K562 (cell line): ENCODE results near the gene CPPED1. TPM values are rescaled to one million over a fixed set of nuclear protein-coding genes. Genes with fewer than 3 reads are reported as not detected.

Experiments
- CBFA2T2 ChIP-seq: fragments of 450-650 bp; conservative IDR thresholded peaks from 2 replicates; pipeline ENCODE4 v1.6.1; 2017; ENCODE audit warnings: mild to moderate bottlenecking
- CBX8 ChIP-seq: fragments of 200-600 bp; sonication (generic); IDR thresholded peaks from 2 replicates; pipeline ENCODE4 v1.6.1; 2012; ENCODE audit warnings: borderline replicate concordance, mixed run types, low read depth, mild to moderate bottlenecking, moderate library complexity, mixed read lengths, low read length, control low read depth, inconsistent platforms; ENCODE audit not compliant: poor library complexity, severe bottlenecking; ENCODE audit errors: extremely low read depth
- CHD1 ChIP-seq: fragments of 200-600 bp; sonication (generic); IDR thresholded peaks from one replicate; pipeline ENCODE4 v1.6.1; 2012; ENCODE audit warnings: mild to moderate bottlenecking, moderate library complexity, low read length, inconsistent platforms
- GTF2E2 ChIP-seq: fragments of 200-800 bp; sonication (Bioruptor generic); IDR thresholded peaks from 2 replicates; pipeline ENCODE4 v1.6.1; 2016; ENCODE audit warnings: missing genetic modification characterization, missing compliant biosample characterization
- ILF3 ChIP-seq: fragments of 450-650 bp; IDR thresholded peaks from 2 replicates; pipeline ENCODE4 v1.6.1; 2018; ENCODE audit warnings: antibody characterized with exemption, mild to moderate bottlenecking, moderate library complexity, borderline replicate concordance
- KDM1A ChIP-seq, 2 experiments: fragments of 450-650 bp; IDR thresholded peaks; 2 replicates each; pipeline ENCODE4 v1.6.1; 2016; ENCODE audit warnings: mild to moderate bottlenecking in 2 of 2
- MED1 ChIP-seq: sonication (generic); formaldehyde crosslinking; IDR thresholded peaks from 2 replicates; pipeline ENCODE4 v1.8.1; 2023; ENCODE audit warnings: missing genetic modification reagents, borderline replicate concordance
- MEIS2 ChIP-seq: fragments of 450-650 bp; IDR thresholded peaks from 2 replicates; pipeline ENCODE4 v1.6.1; 2014; ENCODE audit warnings: mild to moderate bottlenecking; ENCODE audit not compliant: partially characterized antibody
- MYC ChIP-seq, 2 experiments: fragments of 250-450 bp in 1 of 2; sonication (Bioruptor Pico) in 1 of 2; IDR thresholded peaks; 2 replicates each; pipeline versions ENCODE4 v1.5.1 to v1.6.1; 2012 to 2021; ENCODE audit warnings: low read depth in 2 of 2, borderline replicate concordance in 1 of 2, improper control_type of control experiment in 1 of 2, low read length in 1 of 2, mild to moderate bottlenecking in 1 of 2, moderate library complexity in 1 of 2
- NCOA4 ChIP-seq: fragments of 450-650 bp; IDR thresholded peaks from 2 replicates; pipeline ENCODE4 v1.6.1; 2018; ENCODE audit warnings: mild to moderate bottlenecking; ENCODE audit not compliant: partially characterized antibody
- NCOA6 ChIP-seq: fragments of 450-650 bp; IDR thresholded peaks from 2 replicates; pipeline ENCODE4 v1.6.1; 2017; ENCODE audit warnings: mild to moderate bottlenecking
- PYGO2 ChIP-seq: fragments of 450-650 bp; IDR thresholded peaks from 2 replicates; pipeline ENCODE4 v1.6.1; 2016; ENCODE audit warnings: mild to moderate bottlenecking, missing genetic modification characterization, moderate library complexity, missing compliant biosample characterization
- SAFB ChIP-seq: fragments of 200-400 bp; formaldehyde crosslinking; IDR thresholded peaks from 2 replicates; pipeline ENCODE4 v1.6.1; 2017; ENCODE audit warnings: low read depth, low read length, borderline replicate concordance
- SMARCE1 ChIP-seq: fragments of 450-650 bp; IDR thresholded peaks from 2 replicates; pipeline ENCODE4 v1.7.1; 2016; ENCODE audit warnings: mild to moderate bottlenecking
- SRSF9 ChIP-seq: fragments of 200-400 bp; formaldehyde crosslinking; IDR thresholded peaks from 2 replicates; pipeline ENCODE4 v1.6.1; 2017; ENCODE audit warnings: low read depth, low read length, borderline replicate concordance
- TRIM24 ChIP-seq, 2 experiments: fragments of 450-650 bp; IDR thresholded peaks; 2 replicates each; pipeline ENCODE4 v1.6.1; 2016
- ZNF232 ChIP-seq: sonication (generic); formaldehyde crosslinking; IDR thresholded peaks from 2 replicates; pipeline ENCODE4 v1.8.0; 2022; ENCODE audit warnings: mild to moderate bottlenecking, missing genetic modification reagents
- ZNF263 ChIP-seq: sonication (generic); formaldehyde crosslinking; IDR thresholded peaks from 2 replicates; pipeline ENCODE4 v1.8.0; 2022; ENCODE audit warnings: mild to moderate bottlenecking, missing genetic modification reagents, borderline replicate concordance
- ZNF584 ChIP-seq: fragments of 200-800 bp; sonication (Bioruptor generic); IDR thresholded peaks from 2 replicates; pipeline ENCODE4 v1.6.1; 2016; ENCODE audit warnings: low read depth, mild to moderate bottlenecking, missing genetic modification characterization, missing compliant biosample characterization
- ZNF79 ChIP-seq: fragments of 250-450 bp; sonication (Bioruptor Pico); IDR thresholded peaks from 2 replicates; pipeline ENCODE4 v1.4.0; 2020; ENCODE audit warnings: low read depth, mild to moderate bottlenecking, moderate library complexity
- polyA plus RNA-seq, 8 experiments: library from polyadenylated mRNA; depleted of rRNA in 4 of 8; stranded (reverse) in 5 of 8; unstranded in 3 of 8; fragments of >200 nt; fragmentation: Nextera tagmentation in 2 of 8; fragmentation: Illumina TruSeq in 1 of 8; extraction: Ambion mirVana in 2 of 8; extraction: Trizol in 1 of 8; gene quantifications; 2 replicates each; pipeline versions ENCODE4 v1.2.1 to v1.2.3, GENCODE V29; 2011 to 2014; ENCODE audit warnings: inconsistent platforms in 1 of 8, missing spikeins in 1 of 8
- total RNA-seq, 7 experiments: library from RNA; depleted of rRNA in 6 of 7; stranded (reverse); fragments of >200 nt in 6 of 7; fragmentation: Illumina TruSeq in 2 of 7; extraction: Trizol in 2 of 7; gene quantifications; 2 replicates each; pipeline versions ENCODE4 v1.2.1 to v1.2.3, GENCODE V29; 2011 to 2021; ENCODE audit warnings: low replicate concordance in 1 of 7
- TF ChIP-seq, protein P1 (sequence below): fragments of 250-450 bp; sonication (Bioruptor Pico); IDR thresholded peaks from 2 replicates; pipeline ENCODE4 v1.5.0; 2021; ENCODE audit warnings: mild to moderate bottlenecking, moderate library complexity
- TF ChIP-seq, protein P2 (sequence below): fragments of 200-800 bp; sonication (Bioruptor generic); IDR thresholded peaks from 2 replicates; pipeline ENCODE4 v1.6.1; 2017; ENCODE audit warnings: missing genetic modification characterization, missing compliant biosample characterization

Gene CPPED1
- total and polyA plus RNA-seq, 9 of the 15 experiments (the other 6 are each of a cell fraction or from before 2014, with no cell fraction given) = 7.5 to 25.7 (median 16.9) TPM

DNA sequence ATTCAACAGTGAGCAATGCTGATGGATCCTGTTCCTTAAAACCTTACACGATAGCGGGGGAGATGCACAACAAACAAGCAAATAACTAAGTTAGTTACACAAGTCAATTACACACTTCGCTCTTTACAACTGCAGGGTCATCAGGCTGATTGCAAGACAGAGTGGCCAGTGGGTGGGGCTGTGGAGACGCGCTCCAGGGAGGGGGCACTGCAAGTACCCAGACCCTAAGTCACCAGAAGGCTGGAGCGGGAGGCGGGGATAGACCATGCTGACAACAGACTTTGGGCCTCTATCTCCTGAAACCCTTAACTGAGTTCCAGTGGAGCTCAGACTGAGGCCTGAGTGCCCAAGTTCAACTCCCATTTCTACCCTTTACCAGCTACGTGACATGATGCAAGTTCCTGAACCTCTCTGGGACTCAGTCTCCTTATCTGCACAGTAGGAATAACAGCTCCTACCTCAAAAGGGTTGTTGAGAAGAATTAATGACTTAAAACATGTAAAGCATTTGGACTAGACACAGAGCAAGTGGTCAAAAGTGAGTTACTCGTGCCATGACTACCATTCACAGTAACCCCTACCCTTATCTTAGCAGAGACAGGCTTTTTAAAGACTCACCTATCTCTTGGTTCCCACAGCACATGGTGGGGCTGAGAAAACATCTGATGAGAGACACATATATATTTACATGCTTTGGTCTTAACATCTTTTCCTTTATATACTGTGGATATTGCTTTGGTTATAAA, 10.4 kb downstream of the CPPED1 start (continued):
- TF ChIP-seq MYC (IDR thresholded peaks at IDR 0.05; ENCODE audit: low read depth, low read length) (peak; percentile 17; the same call in 1 of the 2 replicates), MYC (CRISPR knock-in tag; IDR thresholded peaks at IDR 0.05; ENCODE audit: borderline replicate concordance, low read depth) (no peak), ZNF79 (no peak), SRSF9 (no peak), GTF2E2 (tag) (no peak), NCOA4 (no peak), ZNF232 (CRISPR knock-in tag) (no peak), KDM1A (IDR thresholded peaks at IDR 0.05) (peak; percentile 64 to 75), CHD1 (no peak), ZNF584 (CRISPR knock-in tag) (no peak), PYGO2 (tag) (no peak), ZNF263 (0 out of 2 replicates have a peak, but pooled peaks have one; percentile 29), CBFA2T2 (peak; percentile 89), MED1 (CRISPR knock-in tag) (no peak), SMARCE1 (peak; percentile 59; the same call in 1 of the 2 replicates), TRIM24 (IDR thresholded peaks at IDR 0.05) (peak; percentile 61 to 75; a peak in 3 of 4 replicates), SAFB (no peak), NCOA6 (no peak), MEIS2 (peak; percentile 67), ILF3 (no peak), CBX8 (no peak)
- TF ChIP-seq, protein P1, sequence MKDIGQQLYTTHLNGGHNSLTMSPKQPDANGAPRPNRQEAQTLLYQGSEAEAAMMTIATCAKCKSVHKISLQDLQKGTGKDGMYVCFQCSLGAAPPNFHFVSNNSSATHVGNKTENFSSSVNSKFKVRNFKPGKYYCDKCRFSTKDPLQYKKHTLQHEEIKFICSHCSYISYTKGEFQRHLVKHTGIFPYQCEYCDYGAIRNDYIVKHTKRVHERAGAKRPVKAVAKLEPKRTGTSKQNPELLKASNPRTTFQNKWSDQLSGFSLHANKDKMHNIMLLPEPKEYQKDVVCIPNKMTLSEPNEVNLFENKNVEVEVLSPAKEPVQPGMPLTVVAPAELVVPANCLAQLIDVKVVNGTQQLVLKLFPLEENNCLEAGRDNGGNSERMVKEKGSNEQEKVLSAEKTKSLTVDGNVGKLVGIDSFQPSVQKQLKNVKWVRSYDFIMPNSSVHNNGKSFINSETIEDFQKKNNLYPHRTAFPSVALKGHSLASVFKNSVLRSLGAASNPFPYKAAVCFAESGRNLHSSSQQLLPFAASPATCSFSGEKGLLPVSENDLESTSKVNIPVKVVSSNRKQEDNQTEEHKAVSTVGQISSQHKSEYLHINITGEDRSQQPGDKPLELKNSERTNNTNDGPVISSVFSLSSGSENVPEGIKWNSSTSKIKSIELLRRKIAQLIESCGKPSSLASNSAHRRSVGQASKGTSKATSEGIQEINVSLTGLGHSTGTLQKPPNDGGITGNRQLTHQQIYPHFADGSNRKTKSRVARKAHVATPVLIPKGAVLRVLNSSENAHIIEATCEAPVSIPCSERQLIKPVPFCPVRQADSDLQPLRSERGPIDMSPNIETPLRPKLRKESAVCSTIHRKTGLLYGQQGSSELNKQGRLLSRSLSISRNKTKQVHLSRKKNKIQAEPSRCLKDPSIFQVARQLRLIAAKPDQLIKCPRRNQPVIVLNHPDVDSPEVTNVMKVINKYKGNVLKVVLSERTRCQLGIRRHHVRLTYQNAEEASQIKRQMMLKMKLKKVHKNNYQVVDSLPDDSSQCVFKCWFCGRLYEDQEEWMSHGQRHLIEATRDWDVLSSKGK (CRISPR knock-in tag) = no peak
- TF ChIP-seq, protein P2, sequence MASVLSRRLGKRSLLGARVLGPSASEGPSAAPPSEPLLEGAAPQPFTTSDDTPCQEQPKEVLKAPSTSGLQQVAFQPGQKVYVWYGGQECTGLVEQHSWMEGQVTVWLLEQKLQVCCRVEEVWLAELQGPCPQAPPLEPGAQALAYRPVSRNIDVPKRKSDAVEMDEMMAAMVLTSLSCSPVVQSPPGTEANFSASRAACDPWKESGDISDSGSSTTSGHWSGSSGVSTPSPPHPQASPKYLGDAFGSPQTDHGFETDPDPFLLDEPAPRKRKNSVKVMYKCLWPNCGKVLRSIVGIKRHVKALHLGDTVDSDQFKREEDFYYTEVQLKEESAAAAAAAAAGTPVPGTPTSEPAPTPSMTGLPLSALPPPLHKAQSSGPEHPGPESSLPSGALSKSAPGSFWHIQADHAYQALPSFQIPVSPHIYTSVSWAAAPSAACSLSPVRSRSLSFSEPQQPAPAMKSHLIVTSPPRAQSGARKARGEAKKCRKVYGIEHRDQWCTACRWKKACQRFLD = no peak
